PC-3 (cell line): Measurements from ENCODE around the gene B3GNT2. TPM values are rescaled to one million over a fixed set of nuclear protein-coding genes. Genes with fewer than 3 reads are reported as not detected.

Experiments
- ATAC-seq: fragments of 200-7000 bp; cut with Tn5 transposase; 2 replicates; pipeline ENCODE4 v1.9.1; 2020; ENCODE audit warnings: mild to moderate bottlenecking, moderate library complexity
- BruUV-seq: library from RNA; stranded (reverse); fragments of 400-500 nt; replicated peaks from 2 replicates; lab custom pipeline; 2021; lab: Mats Ljungman, UMichigan
- CTCF ChIA-PET: fragments of 300-600 bp; sonication (Branson Sonifier 250); formaldehyde crosslinking; loops from one replicate; lab custom pipeline; 2022; ENCODE audit warnings: antibody characterized with exemption; lab: Charles Lee
- POLR2A ChIA-PET: fragments of 300-600 bp; sonication (Branson Sonifier 250); formaldehyde crosslinking; loops from one replicate; lab custom pipeline; 2022; ENCODE audit warnings: antibody characterized with exemption; ENCODE audit not compliant: unreplicated experiment; lab: Charles Lee
- DNase-seq: peaks from one replicate; pipeline ENCODE4 v3.0.0-alpha.2; 2015
- H2AFZ ChIP-seq: fragments of 300-600 bp; sonication (generic); 2 replicates; pipeline ENCODE4 v1.6.0; 2016; ENCODE audit warnings: antibody characterized with exemption, low read length
- H3F3A ChIP-seq: fragments of 300-600 bp; sonication (generic); one replicate; pipeline ENCODE4 v1.6.0; 2017; ENCODE audit warnings: antibody characterized with exemption, low read length, control low read depth, mild to moderate bottlenecking; ENCODE audit not compliant: unreplicated experiment
- H3K27ac ChIP-seq: fragments of 300-600 bp; sonication (generic); 2 replicates; pipeline ENCODE4 v1.5.1; 2016; ENCODE audit warnings: mild to moderate bottlenecking, low read length
- H3K27me3 ChIP-seq: fragments of 300-600 bp; sonication (generic); 2 replicates; pipeline ENCODE4 v1.6.1; 2016; ENCODE audit warnings: low read length, mixed read lengths
- H3K36me3 ChIP-seq: fragments of 300-600 bp; sonication (generic); 2 replicates; pipeline ENCODE4 v1.6.1; 2016; ENCODE audit warnings: low read depth, mixed run types, low read length, mixed read lengths
- H3K4me1 ChIP-seq: fragments of 300-600 bp; sonication (generic); 2 replicates; pipeline ENCODE4 v1.5.1; 2016; ENCODE audit warnings: low read length; ENCODE audit not compliant: insufficient read depth
- H3K4me2 ChIP-seq: fragments of 300-600 bp; sonication (generic); 2 replicates; pipeline ENCODE4 v1.6.0; 2016; ENCODE audit warnings: low read length
- H3K4me3 ChIP-seq: fragments of 300-600 bp; sonication (generic); 2 replicates; pipeline ENCODE4 v1.5.1; 2016; ENCODE audit warnings: mild to moderate bottlenecking, low read length, mixed read lengths
- H3K79me2 ChIP-seq: fragments of 300-600 bp; sonication (generic); 2 replicates; pipeline ENCODE4 v1.6.1; 2017; ENCODE audit warnings: low read length, mixed read lengths
- H3K9ac ChIP-seq: fragments of 300-600 bp; sonication (generic); 2 replicates; pipeline ENCODE4 v1.6.0; 2016; ENCODE audit warnings: mild to moderate bottlenecking, low read length
- H3K9me2 ChIP-seq: fragments of 300-600 bp; sonication (generic); replicated peaks from 2 replicates; pipeline ENCODE4 v1.6.1; 2016; ENCODE audit warnings: mixed run types, low read length, mixed read lengths
- H3K9me3 ChIP-seq: fragments of 300-600 bp; sonication (generic); 2 replicates; pipeline ENCODE4 v1.6.1; 2016; ENCODE audit warnings: low read length, mixed read lengths
- H4K20me1 ChIP-seq: fragments of 300-600 bp; sonication (generic); 2 replicates; pipeline ENCODE4 v1.6.1; 2016; ENCODE audit warnings: low read length, mixed read lengths
- CTCF ChIP-seq: fragments of 300-600 bp; sonication (generic); conservative IDR thresholded peaks from 2 replicates; pipeline ENCODE4 v1.5.1; 2017; ENCODE audit warnings: antibody characterized with exemption, low read depth, mild to moderate bottlenecking, low read length
- EZH2 ChIP-seq: fragments of 300-600 bp; sonication (generic); IDR thresholded peaks from one replicate; pipeline ENCODE4 v1.6.1; 2017; ENCODE audit warnings: antibody characterized with exemption, mild to moderate bottlenecking, low read length; ENCODE audit not compliant: unreplicated experiment
- EZH2phosphoT487 ChIP-seq: fragments of 300-600 bp; sonication (generic); IDR thresholded peaks from 2 replicates; pipeline ENCODE4 v1.6.1; 2018; ENCODE audit warnings: mild to moderate bottlenecking, antibody characterized with exemption, low read length, borderline replicate concordance
- intact Hi-C: fragments of 100-400 bp; cut with micrococcal nuclease; formaldehyde crosslinking; loops from 2 replicates; pipeline ENCODE4 v1.9.0; 2023
- total RNA-seq: library from RNA; depleted of rRNA; stranded (reverse); fragments of >200 nt; gene quantifications from 2 replicates; pipeline ENCODE4 v1.2.3, GENCODE V29; 2014

Gene B3GNT2
- total RNA-seq, 1 experiment from 2014 or later, result 18.0 TPM

- H3K4me3 ChIP-seq, result no peak overlapping the region
- ATAC-seq, result no peak
- H4K20me1 ChIP-seq, result peaks cover 31% of the 10 kb centered on the region
- intact Hi-C loops, result no loop called here
- no peaks in the 10 kb centered on the region for H3K9me2 ChIP-seq
- TF ChIP-seq CTCF, result no peak
- no peak for TF ChIP-seq EZH2
- no peak for TF ChIP-seq EZH2phosphoT487
- no peaks in the 10 kb centered on the region for H3F3A ChIP-seq
- H3K4me1 ChIP-seq, result peaks cover 7% of the 10 kb centered on the region
- POLR2A ChIA-PET, result no interaction called here
- no peaks in the 10 kb centered on the region for H3K36me3 ChIP-seq
- peaks cover 98% of the 10 kb centered on the region for H3K79me2 ChIP-seq
- no peak overlapping the region for H3K9ac ChIP-seq
- BruUV-seq, result no TSS peak
- no peak overlapping the region for H2AFZ ChIP-seq
- no peak overlapping the region for H3K4me2 ChIP-seq
- CTCF ChIA-PET, result no interaction called here
- no peak overlapping the region for H3K27ac ChIP-seq
- H3K9me3 ChIP-seq, result no peaks in the 10 kb centered on the region
- DNase-seq, result no peak
- H3K27me3 ChIP-seq, result no peaks in the 10 kb centered on the region
Observed at GRCh38 chr2:62201307-62201706, 5.4 kb downstream of the B3GNT2 start.

- H3K9ac ChIP-seq, result no peak overlapping the region
- no peak overlapping the region for H2AFZ ChIP-seq
- H3K79me2 ChIP-seq, result peaks cover 99% of the 10 kb centered on the region
- no peaks in the 10 kb centered on the region for H3K27me3 ChIP-seq
- no peak for TF ChIP-seq EZH2phosphoT487
- TF ChIP-seq CTCF, result no peak
- TF ChIP-seq EZH2, result no peak
- DNase-seq (no peak), ATAC-seq (no peak)
- H3K9me3 ChIP-seq, result no peaks in the 10 kb centered on the region
- peaks cover 7% of the 10 kb centered on the region for H3K4me1 ChIP-seq
- H4K20me1 ChIP-seq, result peaks cover 31% of the 10 kb centered on the region
- no peak overlapping the region for H3K27ac ChIP-seq
- no peaks in the 10 kb centered on the region for H3F3A ChIP-seq
- ChIA-PET CTCF (no interaction called here), POLR2A (no interaction called here)
- H3K9me2 ChIP-seq, result no peaks in the 10 kb centered on the region
- intact Hi-C loops, result no loop called here
- no TSS peak for BruUV-seq
- H3K36me3 ChIP-seq, result no peaks in the 10 kb centered on the region
- no peak overlapping the region for H3K4me2 ChIP-seq
- no peak overlapping the region for H3K4me3 ChIP-seq
Observed at GRCh38 chr2:62202019-62202722, 6.3 kb downstream of the B3GNT2 start.

DNA sequence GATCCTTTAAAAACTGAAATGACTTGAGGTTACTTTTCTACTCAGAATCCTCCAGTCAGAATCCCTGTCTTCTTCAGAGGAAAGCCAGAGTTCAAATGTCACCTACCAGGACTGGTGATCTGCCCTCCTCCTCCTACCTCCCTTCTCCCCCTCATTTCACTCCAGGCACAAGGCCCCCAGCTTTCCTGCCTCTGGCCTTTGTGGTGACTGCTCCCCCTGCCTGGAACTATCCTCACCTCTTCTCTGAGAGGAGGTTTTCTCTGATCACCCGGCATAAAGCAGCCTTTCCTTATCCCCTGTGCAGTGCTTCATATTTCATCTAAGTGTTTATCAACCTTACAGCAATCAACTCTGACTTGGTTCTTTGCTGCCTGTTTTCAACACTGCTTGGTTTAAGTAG, 6.8 kb downstream of the B3GNT2 start:
- intact Hi-C loops, result no loop called here
- POLR2A ChIA-PET, result no interaction called here
- no TSS peak for BruUV-seq

More for the DNA sequence above, 6.8 kb downstream of the B3GNT2 start:
- peaks cover 99% of the 10 kb centered on the region for H3K79me2 ChIP-seq
- no peaks in the 10 kb centered on the region for H3K36me3 ChIP-seq
- TF ChIP-seq EZH2phosphoT487 (no peak), EZH2 (no peak), CTCF (no peak)
- no peak overlapping the region for H2AFZ ChIP-seq
- no peaks in the 10 kb centered on the region for H3F3A ChIP-seq
- H3K4me1 ChIP-seq, result peaks cover 7% of the 10 kb centered on the region
- ATAC-seq (no peak), DNase-seq (no peak)
- no peaks in the 10 kb centered on the region for H3K9me2 ChIP-seq
- peaks cover 31% of the 10 kb centered on the region for H4K20me1 ChIP-seq
- no peaks in the 10 kb centered on the region for H3K27me3 ChIP-seq
- no peak overlapping the region for H3K9ac ChIP-seq
- CTCF ChIA-PET, result no interaction called here
- no peak overlapping the region for H3K4me3 ChIP-seq
- no peaks in the 10 kb centered on the region for H3K9me3 ChIP-seq
- H3K27ac ChIP-seq, result no peak overlapping the region
- H3K4me2 ChIP-seq, result no peak overlapping the region
